ENCODE data around the gene MYBL2.

The MYBL2 gene

DNA sequence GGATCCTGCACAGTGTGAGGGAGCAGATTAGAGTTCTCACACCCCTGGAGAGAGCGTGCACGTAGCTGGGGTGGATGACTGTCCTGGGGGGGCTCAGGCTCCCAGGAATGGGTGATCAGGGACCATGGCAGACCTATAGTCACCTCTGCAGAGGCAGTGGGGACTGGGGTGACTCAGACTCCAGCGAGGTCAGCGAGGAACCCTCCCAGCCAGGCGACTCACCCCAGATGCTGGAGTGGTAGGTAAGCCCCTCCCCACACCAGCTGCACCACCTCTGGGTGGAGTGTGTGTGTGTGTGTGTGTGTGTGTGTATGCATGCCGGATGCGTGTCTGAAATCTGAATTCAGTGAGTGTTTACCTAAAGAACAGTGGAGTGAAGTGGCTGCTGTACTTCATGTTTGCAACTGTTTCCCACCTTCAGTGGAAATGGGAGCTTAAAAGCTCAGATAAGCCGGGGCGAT lies 77.3 kb downstream of the MYBL2 start:
- TF ChIP-seq, protein P1, sequence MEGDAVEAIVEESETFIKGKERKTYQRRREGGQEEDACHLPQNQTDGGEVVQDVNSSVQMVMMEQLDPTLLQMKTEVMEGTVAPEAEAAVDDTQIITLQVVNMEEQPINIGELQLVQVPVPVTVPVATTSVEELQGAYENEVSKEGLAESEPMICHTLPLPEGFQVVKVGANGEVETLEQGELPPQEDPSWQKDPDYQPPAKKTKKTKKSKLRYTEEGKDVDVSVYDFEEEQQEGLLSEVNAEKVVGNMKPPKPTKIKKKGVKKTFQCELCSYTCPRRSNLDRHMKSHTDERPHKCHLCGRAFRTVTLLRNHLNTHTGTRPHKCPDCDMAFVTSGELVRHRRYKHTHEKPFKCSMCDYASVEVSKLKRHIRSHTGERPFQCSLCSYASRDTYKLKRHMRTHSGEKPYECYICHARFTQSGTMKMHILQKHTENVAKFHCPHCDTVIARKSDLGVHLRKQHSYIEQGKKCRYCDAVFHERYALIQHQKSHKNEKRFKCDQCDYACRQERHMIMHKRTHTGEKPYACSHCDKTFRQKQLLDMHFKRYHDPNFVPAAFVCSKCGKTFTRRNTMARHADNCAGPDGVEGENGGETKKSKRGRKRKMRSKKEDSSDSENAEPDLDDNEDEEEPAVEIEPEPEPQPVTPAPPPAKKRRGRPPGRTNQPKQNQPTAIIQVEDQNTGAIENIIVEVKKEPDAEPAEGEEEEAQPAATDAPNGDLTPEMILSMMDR (IDR thresholded peaks at IDR 0.05; ENCODE audit: borderline replicate concordance, control extremely low read depth, extremely low read depth, insufficient read depth, missing control alignments) = no peak
- no peak for DNase-seq (ENCODE audit: low spot score)
- in situ Hi-C loops (cut with MboI; ENCODE audit: low sequenced_read_pairs, unreplicated experiment) = loop anchor here (10.0 kb wide), 1 partner anchor 341 kb away; no protein-coding TSS in a partner anchor

DNA sequence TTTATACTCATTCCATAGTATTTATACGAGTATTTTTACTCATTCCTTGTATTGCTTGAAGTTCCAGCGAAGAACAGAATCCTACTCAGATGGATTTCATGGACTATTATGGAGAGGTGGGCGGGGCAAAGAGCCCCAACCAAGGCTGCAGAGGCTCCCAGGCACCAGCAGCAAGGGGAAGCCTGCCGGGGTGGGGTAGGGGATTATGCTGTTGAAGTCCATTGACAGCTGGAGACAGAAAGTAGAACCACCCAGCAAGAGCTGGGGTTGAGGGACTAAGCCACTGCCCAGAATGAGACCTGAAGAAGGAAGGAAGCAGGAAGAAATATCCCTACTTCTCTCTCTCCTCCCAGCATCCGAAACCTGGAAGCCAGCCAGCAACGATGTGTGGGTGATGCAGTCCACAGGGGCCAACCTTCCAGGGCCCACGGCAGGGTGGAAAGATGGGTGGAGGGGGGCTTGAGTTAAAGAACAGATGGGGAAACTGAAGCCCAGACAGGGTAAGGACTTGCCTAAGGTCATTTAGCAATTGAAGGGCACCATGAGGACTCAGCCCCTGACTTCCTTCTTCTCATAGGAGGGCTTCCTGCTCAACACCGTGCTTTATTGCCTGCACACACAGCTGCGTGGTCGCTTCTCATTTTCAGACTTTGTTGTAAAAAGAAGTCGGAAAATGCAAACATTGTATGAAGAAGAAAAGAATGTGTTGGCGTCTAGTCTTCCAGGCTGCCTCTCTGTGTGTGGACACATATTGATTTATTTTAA lies 78.2 kb downstream of the MYBL2 start:
- no peak for DNase-seq (ENCODE audit: low spot score)
- TF ChIP-seq, protein P1 (IDR thresholded peaks at IDR 0.05; ENCODE audit: borderline replicate concordance, control extremely low read depth, extremely low read depth, insufficient read depth, missing control alignments) = no peak
- in situ Hi-C loops (cut with MboI; ENCODE audit: low sequenced_read_pairs, unreplicated experiment) = loop anchor here (10.0 kb wide), 1 partner anchor 340 kb away; no protein-coding TSS in a partner anchor

DNA sequence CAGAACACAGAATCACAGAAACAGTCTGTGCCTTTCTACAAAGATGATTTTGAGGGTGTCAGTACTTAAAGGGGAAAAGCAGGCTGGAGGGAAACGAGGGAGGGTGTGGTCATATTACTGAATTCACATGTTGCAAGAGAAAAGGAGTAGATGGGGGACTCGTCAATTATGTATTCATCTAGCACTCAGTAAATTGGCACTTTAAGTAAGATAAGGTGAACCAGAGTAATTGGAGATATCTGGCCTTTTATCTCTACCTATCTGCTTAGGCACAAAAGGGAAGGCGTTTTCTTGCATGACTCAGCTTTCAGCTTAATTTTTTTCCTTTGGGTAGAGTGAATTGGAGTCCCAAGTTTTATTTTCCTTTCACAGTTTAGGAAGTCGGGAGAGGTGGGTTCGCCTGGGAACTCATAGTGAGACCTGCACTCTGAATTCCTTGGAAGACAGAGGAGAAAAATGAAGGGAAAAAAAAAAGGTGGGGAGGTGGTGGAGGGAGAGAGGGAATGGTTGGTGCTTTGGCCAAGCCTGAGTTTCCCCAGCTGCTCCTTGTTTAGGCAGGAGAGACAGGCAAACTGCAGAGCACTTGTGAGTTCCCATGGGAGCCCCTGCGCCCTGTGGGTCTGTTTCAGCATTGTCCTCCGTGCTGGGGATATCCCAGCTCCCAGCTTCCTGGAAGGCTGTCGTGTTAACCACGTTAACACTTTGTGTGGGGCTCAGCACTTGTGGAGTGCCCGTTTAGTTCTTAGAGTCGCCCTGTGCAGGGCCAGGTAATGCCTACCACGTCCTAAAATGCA lies 79.6 kb downstream of the MYBL2 start:
- DNase-seq (ENCODE audit: low spot score) = no peak
- in situ Hi-C loops (cut with MboI; ENCODE audit: low sequenced_read_pairs, unreplicated experiment) = loop anchor here (10.0 kb wide), 1 partner anchor 338 kb away; no protein-coding TSS in a partner anchor
- TF ChIP-seq, protein P1 (IDR thresholded peaks at IDR 0.05; ENCODE audit: borderline replicate concordance, control extremely low read depth, extremely low read depth, insufficient read depth, missing control alignments) = no peak

DNA sequence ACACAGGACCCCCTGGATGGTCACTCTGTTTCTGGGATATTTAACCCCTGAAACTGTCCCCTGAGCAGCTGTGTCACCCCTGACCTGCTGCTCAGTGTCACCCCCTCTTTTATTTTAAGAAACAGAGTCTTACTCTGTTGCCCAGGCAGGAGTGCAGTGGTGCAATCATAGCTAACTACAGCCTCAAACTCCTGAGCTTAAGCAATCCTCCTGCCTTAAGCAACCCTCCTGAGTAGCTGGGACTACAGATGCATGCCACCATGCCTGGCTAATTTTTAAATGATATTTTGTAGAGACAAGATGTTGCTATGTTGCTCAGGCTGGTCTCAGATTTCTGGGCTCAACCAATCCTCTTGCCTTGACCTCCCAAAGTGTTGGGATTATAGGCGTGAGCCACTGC lies 81.4 kb downstream of the MYBL2 start:
- in situ Hi-C loops (cut with MboI; ENCODE audit: low sequenced_read_pairs, unreplicated experiment) = loop anchor here (10.0 kb wide), 1 partner anchor 337 kb away; no protein-coding TSS in a partner anchor
- TF ChIP-seq, protein P1 (IDR thresholded peaks at IDR 0.05; ENCODE audit: borderline replicate concordance, control extremely low read depth, extremely low read depth, insufficient read depth, missing control alignments) = no peak
- DNase-seq (ENCODE audit: low spot score) = no peak

DNA sequence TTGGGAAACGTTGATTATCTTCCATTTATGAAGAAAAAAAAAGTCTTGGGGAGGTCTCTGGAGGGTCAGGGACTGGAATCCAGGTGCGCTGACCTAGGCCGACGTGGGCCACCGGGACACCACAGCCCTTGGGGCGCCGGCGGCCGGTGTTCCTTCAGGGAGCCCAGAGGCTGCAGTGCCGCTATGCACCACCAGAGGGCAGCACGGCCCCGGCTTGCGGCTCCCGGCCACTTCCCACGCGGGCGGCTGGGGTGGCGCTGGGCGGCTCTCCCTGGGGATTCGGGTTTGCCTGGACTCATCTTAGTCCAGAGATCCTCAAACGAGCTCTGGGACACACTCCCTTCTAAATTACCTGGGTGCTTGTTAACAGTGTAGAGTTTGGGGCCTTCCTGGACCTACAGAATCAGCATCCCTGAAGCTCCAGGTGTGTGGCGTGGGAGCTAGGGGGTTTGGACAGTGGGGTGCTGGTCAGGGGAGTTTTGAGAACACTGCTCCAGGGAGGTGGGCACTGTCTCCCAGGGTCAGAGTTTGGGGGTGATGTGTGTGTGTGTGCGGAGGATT lies 82.9 kb downstream of the MYBL2 start:
- in situ Hi-C loops (cut with MboI; ENCODE audit: low sequenced_read_pairs, unreplicated experiment) = loop anchor here (10.0 kb wide), 3 partner anchors 85 to 335 kb away; no protein-coding TSS in a partner anchor
- TF ChIP-seq, protein P1 (IDR thresholded peaks at IDR 0.05; ENCODE audit: borderline replicate concordance, control extremely low read depth, extremely low read depth, insufficient read depth, missing control alignments) = peak; percentile 98
- DNase-seq (ENCODE audit: low spot score) = peak; percentile 87

DNA sequence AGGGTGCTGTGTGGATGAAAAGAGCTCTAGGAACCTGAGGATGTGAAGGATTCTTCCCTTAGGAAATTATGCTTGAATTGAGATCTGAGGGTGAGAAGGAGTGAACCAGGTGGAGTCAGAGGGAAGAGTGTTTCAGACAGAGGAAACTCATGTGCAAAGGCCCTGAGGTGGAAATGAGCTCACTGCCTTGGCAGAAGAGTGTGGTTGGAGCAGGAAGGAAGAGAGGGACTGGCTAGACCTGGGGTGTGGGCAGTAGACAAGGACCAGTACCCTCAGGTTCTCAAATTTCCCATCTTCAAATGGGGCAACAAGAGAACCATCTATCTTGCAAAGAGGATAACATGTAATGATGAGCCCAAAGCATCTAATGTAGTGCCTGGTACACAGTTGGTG lies 83.9 kb downstream of the MYBL2 start:
- no peak for DNase-seq (ENCODE audit: low spot score)
- in situ Hi-C loops (cut with MboI; ENCODE audit: low sequenced_read_pairs, unreplicated experiment) = loop anchor here (10.0 kb wide), 2 partner anchors 84 to 174 kb away; no protein-coding TSS in a partner anchor
- TF ChIP-seq, protein P1 (IDR thresholded peaks at IDR 0.05; ENCODE audit: borderline replicate concordance, control extremely low read depth, extremely low read depth, insufficient read depth, missing control alignments) = no peak

All from GM13976 (cell line).